ENCODE data around the gene EYA3. TPM values are rescaled to one million over a fixed set of nuclear protein-coding genes. Genes with fewer than 3 reads are reported as not detected.

Gene EYA3
- total and polyA plus RNA-seq, 10 of the 15 experiments (the other 5 are each of a cell fraction or from before 2014, with no cell fraction given), result 13.0 to 46.6 (median 23.4) TPM

GRCh38 chr1:28115267-28115666, 26.9 kb upstream of the EYA3 start (continued):
- TF ChIP-seq SKIL (IDR thresholded peaks at IDR 0.05; ENCODE audit: low read depth, poor library complexity, severe bottlenecking), result peak; percentile 63
- TF ChIP-seq MYB (IDR thresholded peaks at IDR 0.05; ENCODE audit: borderline replicate concordance, low read depth, low read length), result no peak
- no peak for TF ChIP-seq ESRRA (IDR thresholded peaks at IDR 0.05; ENCODE audit: low read length)
- TF ChIP-seq BMI1 (IDR thresholded peaks at IDR 0.05; ENCODE audit: borderline replicate concordance), result peak; percentile 18; the same call in 1 of the 2 replicates
- TF ChIP-seq, protein P1, sequence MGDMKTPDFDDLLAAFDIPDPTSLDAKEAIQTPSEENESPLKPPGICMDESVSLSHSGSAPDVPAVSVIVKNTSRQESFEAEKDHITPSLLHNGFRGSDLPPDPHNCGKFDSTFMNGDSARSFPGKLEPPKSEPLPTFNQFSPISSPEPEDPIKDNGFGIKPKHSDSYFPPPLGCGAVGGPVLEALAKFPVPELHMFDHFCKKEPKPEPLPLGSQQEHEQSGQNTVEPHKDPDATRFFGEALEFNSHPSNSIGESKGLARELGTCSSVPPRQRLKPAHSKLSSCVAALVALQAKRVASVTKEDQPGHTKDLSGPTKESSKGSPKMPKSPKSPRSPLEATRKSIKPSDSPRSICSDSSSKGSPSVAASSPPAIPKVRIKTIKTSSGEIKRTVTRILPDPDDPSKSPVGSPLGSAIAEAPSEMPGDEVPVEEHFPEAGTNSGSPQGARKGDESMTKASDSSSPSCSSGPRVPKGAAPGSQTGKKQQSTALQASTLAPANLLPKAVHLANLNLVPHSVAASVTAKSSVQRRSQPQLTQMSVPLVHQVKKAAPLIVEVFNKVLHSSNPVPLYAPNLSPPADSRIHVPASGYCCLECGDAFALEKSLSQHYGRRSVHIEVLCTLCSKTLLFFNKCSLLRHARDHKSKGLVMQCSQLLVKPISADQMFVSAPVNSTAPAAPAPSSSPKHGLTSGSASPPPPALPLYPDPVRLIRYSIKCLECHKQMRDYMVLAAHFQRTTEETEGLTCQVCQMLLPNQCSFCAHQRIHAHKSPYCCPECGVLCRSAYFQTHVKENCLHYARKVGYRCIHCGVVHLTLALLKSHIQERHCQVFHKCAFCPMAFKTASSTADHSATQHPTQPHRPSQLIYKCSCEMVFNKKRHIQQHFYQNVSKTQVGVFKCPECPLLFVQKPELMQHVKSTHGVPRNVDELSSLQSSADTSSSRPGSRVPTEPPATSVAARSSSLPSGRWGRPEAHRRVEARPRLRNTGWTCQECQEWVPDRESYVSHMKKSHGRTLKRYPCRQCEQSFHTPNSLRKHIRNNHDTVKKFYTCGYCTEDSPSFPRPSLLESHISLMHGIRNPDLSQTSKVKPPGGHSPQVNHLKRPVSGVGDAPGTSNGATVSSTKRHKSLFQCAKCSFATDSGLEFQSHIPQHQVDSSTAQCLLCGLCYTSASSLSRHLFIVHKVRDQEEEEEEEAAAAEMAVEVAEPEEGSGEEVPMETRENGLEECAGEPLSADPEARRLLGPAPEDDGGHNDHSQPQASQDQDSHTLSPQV (IDR thresholded peaks at IDR 0.05), result no peak
- TF ChIP-seq POLR2AphosphoS5 (IDR thresholded peaks at IDR 0.05; ENCODE audit: low read length), result no peak
- TF ChIP-seq ETV6 (conservative IDR thresholded peaks at IDR 0.05 in 1 of 2, IDR thresholded peaks at IDR 0.05 in 1 of 2; ENCODE audit: borderline replicate concordance in 1 of 2, low read depth in 1 of 2), result peak in 1 of 2 experiments; percentile 91; a peak in 1 of 4 replicates
- 0 out of 2 replicates have a peak, but pooled peaks have one; percentile 11 for TF ChIP-seq TCF7 (IDR thresholded peaks at IDR 0.05; ENCODE audit: borderline replicate concordance)
- TF ChIP-seq BCL11A (IDR thresholded peaks at IDR 0.05; ENCODE audit: low read depth, low read length), result peak; percentile 89
- TF ChIP-seq, protein P2, sequence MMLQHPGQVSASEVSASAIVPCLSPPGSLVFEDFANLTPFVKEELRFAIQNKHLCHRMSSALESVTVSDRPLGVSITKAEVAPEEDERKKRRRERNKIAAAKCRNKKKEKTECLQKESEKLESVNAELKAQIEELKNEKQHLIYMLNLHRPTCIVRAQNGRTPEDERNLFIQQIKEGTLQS (IDR thresholded peaks at IDR 0.05; ENCODE audit: borderline replicate concordance, extremely low read depth, low read depth, low read length), result no peak
- peak; percentile 43 for TF ChIP-seq MEF2B (IDR thresholded peaks at IDR 0.05; ENCODE audit: partially characterized antibody, poor library complexity, severe bottlenecking)
- no peak for TF ChIP-seq SMAD5 (IDR thresholded peaks at IDR 0.05; ENCODE audit: low read depth)
- no peak for TF ChIP-seq RB1 (IDR thresholded peaks at IDR 0.05; ENCODE audit: borderline replicate concordance)
- no peak for TF ChIP-seq PRDM15 (CRISPR knock-in tag; IDR thresholded peaks at IDR 0.05)
- TF ChIP-seq LARP7 (IDR thresholded peaks at IDR 0.05), result no peak
- no peak for TF ChIP-seq KDM1A (IDR thresholded peaks at IDR 0.05; ENCODE audit: borderline replicate concordance)
- TF ChIP-seq CBX5 (IDR thresholded peaks at IDR 0.05; ENCODE audit: low read depth), result no peak
- no peak for TF ChIP-seq IRF4 (IDR thresholded peaks at IDR 0.05; ENCODE audit: low read depth, low read length)
- no peak for TF ChIP-seq NFXL1 (IDR thresholded peaks at IDR 0.05; ENCODE audit: borderline replicate concordance)
- peak; percentile 46; the same call in 1 of the 2 replicates for TF ChIP-seq TBL1XR1 (IDR thresholded peaks at IDR 0.05; ENCODE audit: low read depth, low read length)
- no peak for TF ChIP-seq EGR1 (IDR thresholded peaks at IDR 0.05; ENCODE audit: borderline replicate concordance in 1 of 2, low read depth in 2 of 2, low read length in 2 of 2)
